Loucy (cell line): Measurements from ENCODE around the gene PIGBOS1.

Source experiments
- EZH2phosphoT487 ChIP-seq: fragments of 200-600 bp; IDR thresholded peaks from 2 replicates; pipeline ENCODE4 v1.6.1; 2018; ENCODE audit warnings: antibody characterized with exemption, mild to moderate bottlenecking, moderate library complexity, borderline replicate concordance
- TF ChIP-seq, protein P1 (sequence below): fragments of 200-600 bp; sonication (generic); conservative IDR thresholded peaks from 2 replicates; pipeline ENCODE4 v1.5.1; 2014; ENCODE audit warnings: mild to moderate bottlenecking, antibody characterized with exemption, low read length

DNA sequence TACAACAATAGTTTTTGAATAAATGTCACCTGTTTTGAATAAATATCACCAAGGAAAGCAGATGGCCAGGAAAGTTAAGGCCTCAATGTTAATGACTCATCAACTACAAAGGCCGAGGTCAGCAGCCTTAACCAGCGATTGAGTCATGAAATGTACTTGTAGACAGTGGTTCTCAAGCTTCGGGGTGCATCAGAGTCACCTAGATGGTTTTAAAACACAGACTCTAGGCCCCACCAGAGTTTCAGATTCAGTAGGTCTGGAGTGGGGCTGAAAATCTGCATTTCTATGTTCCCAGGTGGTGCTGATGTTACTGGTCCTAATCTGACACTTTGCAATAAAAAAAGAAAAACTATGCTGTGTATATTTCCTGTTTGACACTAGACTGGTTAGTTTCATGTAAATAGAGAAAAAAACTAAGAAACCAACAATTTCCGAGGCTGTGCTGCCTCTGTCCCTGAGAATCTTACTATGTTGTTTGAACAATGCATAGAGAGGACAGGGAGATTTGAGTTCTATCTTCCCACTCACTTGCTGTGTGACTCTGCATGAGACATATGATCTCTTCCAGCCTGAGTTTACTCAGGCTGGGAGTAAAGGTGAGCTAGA is 39.1 kb downstream of the PIGBOS1 start:
- TF ChIP-seq, protein P1, sequence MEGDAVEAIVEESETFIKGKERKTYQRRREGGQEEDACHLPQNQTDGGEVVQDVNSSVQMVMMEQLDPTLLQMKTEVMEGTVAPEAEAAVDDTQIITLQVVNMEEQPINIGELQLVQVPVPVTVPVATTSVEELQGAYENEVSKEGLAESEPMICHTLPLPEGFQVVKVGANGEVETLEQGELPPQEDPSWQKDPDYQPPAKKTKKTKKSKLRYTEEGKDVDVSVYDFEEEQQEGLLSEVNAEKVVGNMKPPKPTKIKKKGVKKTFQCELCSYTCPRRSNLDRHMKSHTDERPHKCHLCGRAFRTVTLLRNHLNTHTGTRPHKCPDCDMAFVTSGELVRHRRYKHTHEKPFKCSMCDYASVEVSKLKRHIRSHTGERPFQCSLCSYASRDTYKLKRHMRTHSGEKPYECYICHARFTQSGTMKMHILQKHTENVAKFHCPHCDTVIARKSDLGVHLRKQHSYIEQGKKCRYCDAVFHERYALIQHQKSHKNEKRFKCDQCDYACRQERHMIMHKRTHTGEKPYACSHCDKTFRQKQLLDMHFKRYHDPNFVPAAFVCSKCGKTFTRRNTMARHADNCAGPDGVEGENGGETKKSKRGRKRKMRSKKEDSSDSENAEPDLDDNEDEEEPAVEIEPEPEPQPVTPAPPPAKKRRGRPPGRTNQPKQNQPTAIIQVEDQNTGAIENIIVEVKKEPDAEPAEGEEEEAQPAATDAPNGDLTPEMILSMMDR = no peak
- TF ChIP-seq EZH2phosphoT487 = no peak
